SKM-1 treated with dmso at 0.1 percent for 144 hours (cell line): ENCODE data around the gene FAM89B.

Source experiments
- DNase-seq: peaks from one replicate; lab custom pipeline; 2025; ENCODE audit not compliant: unreplicated experiment; lab: John Stamatoyannopoulos, UW

The FAM89B gene

GRCh38 chr11:65609665-65610064, 37.3 kb downstream of the FAM89B start:
- DNase-seq, result no peak

DNA sequence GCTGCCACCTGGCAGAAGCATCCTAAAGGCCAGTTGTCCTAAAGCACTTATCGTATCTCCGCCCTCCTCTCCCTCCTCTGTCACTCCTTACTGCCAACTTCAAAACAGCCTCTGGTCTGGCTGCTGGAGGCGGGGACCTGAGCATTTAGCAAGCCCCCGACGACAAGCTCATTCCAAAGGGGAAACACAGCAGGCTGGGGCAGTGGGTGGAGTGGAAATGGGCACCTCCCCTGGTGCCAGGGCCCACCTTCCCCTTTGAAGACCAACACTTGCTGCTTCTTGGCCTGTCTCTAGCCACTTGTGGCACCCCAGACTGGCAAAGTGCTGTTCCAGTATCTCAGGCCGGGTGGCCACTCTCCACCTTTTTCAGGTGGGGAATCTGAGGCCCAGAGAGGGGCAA, 38.1 kb downstream of the FAM89B start:
- DNase-seq, result no peak

- DNase-seq, result peak; percentile 74
Measured at GRCh38 chr11:65611028-65611757, 38.9 kb downstream of the FAM89B start.

DNA sequence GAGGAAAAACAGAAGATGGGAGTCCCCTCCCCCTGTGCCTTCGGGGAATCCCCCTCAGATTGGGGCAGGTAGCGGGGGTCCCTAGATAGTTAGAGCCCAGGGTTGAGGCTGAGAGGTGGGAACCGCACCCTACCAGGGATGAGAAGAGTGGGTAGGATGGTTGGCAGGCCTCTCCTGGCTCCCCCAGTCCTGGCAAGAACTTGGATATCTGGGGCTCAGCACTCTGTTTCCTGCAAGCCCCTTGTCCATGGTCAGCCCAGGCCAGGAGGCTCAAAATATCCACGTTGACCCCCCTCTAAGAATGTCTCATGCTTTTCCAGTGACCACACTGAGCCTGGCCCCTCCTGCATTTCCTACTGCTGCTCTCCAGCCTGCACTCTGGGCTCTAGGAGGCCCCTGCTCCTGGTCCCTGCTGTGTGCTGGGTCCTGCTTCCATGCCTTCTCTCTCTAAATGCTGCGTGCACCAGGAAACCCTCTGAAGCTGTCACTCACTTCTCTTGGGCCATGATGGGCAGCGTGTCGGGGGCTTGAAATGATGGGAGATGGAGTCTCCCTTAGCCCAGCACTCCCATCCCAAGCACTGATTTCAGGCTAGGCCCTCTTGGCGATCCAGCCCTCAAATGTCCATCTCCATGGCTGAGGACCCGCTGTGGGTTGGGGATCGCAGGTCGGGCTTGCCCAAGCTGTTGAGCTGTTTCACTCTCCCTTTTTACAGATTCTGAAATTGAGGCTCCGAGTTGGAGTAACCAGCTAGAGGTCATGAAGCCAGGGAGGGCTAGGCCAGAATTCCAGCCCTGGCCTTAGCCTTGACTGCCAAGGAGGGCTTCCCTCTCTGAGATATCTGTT, 39.6 kb downstream of the FAM89B start:
- DNase-seq, result no peak

- DNase-seq, result no peak
Measured at GRCh38 chr11:65612691-65613090, 40.4 kb downstream of the FAM89B start.

- no peak for DNase-seq
Measured at GRCh38 chr11:65613091-65613928, 41.0 kb downstream of the FAM89B start.

DNA sequence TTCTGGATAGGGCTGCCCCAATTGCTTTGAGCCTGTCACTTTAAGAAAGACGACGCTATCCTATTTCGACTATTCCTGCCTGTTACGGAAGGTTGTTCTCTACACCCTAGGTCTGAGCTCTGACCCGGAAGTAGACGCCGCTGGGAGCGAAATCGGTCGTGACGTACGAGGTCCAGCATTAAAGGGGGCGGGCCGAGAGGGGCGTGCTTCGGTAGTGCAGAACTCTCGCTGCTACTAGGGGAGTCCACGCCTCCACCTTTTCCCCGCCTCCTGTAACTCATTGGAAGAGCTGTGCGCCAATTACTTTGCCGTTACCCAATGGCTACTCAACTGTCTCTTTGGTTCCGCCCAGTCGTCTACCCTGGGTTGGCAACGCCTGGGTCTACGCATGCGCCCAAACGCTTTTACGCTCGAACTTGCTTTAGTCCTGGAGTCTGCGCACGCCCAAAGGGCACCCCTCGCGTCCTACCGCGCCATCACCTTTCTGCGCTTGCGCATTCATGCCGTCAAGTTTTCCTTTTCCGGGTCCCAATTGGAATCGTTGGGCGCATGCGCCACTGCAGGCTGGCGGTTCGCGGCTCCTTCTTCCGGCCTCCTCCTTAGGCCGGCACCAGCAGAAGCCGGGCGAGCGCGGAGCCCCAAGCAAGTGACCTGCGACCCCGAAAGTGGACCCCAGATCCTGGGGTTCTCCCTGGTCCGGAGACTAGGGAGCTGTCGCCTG, 43.1 kb downstream of the FAM89B start, which contains the start of gene PCNX3:
TSS of gene PCNX3 (plus strand) at position 548 of the 721 bp plus-strand sequence. CDS start 536 bp downstream, outside the sequence.
- peak; percentile 100 for DNase-seq

DNA sequence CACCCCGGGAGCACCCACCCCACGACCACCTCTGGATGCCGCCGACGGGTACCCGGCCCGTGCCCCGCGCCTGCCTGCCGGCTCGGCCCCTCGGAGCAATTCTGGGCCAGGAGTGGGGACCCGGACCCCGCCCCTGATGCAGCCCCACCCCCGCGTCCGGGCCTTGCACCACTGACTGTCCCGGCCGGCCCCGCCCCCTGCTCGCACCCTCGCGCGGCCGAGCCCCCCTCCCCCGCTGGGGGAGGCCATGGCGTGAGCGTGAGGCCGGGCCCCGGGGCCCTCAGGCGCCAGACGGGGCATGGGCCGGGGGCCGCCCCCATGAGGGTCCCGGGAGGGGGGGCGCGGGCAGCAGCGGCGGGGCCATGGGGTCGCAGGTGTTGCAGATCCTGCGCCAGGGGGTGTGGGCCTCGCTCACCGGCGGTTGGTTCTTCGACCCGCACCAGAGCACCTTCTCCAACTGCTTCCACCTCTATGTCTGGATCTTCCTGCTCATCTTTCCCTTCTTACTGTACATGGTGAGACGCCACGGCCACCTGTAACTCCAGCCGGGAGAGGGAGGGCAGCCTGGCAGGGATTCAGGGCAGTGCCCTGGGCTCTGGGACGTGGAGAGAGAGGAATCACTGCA, 43.7 kb downstream of the FAM89B start:
- DNase-seq, result no peak

DNA sequence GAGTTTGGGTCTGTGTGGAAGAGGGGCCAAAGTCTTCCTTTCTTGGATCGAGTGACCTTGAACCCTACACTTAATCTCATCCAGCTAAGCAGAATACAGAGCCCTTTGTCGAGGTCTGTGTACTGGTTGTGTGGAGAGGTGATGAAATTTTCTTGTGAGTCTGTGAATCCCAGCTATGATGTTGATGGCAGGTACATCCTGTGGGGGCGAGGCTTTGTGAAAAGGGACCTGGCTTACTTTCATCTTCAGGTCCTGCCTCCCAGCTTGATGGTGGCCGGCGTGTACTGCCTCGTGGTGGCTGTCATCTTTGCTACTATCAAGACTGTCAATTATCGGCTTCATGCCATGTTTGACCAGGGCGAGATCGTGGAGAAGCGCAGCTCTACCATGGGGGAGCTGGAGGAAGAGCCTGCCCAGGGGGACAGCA, 44.2 kb downstream of the FAM89B start:
- DNase-seq, result no peak

DNA sequence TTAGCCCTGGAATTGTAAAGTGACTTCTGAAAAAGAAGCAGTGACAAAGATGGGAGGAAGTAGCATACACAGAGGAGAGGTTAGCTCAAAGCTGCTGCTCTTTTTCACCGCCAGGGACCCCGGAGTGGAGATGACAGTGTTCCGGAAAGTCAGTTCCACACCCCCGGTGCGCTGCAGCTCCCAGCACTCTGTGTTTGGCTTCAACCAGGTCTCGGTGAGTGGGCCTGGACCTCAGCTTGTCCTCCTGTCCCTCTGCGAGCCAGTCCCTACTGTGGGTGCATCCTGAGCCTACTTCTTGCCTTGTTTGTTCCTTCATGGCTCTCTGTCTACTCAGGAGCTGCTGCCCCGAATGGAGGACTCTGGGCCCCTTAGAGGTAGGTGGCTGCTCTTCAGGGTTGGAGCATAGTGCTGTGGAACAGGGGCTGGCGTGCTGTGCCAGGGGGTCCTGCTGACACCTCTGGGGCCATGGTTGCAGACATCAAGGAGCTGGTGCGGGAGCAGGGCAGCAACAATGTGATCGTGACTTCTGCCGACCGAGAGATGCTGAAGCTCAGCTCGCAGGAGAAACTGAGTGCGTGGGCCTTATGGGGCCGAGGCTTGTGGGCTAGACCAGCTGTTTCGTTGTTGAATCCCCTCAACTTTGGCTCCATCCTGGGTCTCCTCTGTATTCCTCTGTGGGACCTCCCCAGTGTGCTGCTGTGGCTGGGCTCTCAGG, 45.0 kb downstream of the FAM89B start:
- DNase-seq, result no peak

- DNase-seq, result no peak
Measured at GRCh38 chr11:65617990-65618751, 45.8 kb downstream of the FAM89B start.

DNA sequence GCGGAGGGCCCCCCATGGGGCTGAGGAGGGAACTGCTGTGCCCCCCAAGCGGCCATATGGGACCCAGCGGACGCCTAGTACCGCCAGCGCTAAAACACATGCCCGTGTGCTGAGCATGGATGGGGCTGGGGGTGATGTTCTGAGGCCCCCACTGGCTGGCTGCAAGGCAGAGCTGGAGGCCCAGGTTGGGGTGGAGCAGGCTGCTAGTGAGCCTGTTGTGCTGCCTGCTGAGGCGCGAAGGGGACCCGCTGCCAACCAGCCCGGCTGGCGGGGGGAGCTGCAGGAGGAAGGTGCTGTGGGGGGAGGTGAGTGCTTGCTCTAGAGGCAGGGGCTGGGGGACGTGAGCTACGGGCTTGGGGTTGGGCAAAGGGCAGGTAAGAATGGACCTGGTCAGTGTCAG, 46.4 kb downstream of the FAM89B start:
- no peak for DNase-seq

GRCh38 chr11:65619281-65619928, 47.1 kb downstream of the FAM89B start:
- DNase-seq, result no peak

GRCh38 chr11:65620666-65621065, 48.3 kb downstream of the FAM89B start:
- no peak for DNase-seq

- DNase-seq, result no peak
Measured at GRCh38 chr11:65621460-65621859, 49.1 kb downstream of the FAM89B start.

DNA sequence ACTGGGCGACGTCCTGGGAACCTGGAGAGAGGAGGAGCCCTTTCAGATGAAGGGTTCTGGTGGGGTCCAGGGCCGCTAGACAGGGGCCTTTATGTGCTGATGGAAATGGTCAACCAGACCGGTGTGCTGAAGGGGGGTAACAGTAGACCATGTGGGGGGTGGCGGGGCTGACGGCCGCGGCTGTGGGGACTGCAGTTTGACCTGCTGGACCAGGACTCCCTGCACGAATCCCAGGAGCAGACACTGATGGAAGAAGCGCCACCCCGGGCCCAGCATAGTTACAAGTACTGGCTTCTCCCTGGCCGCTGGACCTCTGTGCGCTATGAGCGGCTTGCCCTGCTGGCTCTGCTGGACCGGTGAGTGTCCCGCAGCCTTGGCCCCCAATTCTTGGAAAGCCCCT, 49.7 kb downstream of the FAM89B start:
- no peak for DNase-seq

GRCh38 chr11:65623177-65623576, 50.8 kb downstream of the FAM89B start:
- no peak for DNase-seq
